ENCODE measurements around the gene CFAP43.
"Not testable (repeated sequence)": the region's sequence is repeated elsewhere in the genome, so short reads cannot be mapped to it uniquely, and the experiment has no call there.

The CFAP43 gene

GRCh38 chr10:104255311-104255981 lies 23.3 kb upstream of the CFAP43 start:
- no peak for DNase-seq

DNA sequence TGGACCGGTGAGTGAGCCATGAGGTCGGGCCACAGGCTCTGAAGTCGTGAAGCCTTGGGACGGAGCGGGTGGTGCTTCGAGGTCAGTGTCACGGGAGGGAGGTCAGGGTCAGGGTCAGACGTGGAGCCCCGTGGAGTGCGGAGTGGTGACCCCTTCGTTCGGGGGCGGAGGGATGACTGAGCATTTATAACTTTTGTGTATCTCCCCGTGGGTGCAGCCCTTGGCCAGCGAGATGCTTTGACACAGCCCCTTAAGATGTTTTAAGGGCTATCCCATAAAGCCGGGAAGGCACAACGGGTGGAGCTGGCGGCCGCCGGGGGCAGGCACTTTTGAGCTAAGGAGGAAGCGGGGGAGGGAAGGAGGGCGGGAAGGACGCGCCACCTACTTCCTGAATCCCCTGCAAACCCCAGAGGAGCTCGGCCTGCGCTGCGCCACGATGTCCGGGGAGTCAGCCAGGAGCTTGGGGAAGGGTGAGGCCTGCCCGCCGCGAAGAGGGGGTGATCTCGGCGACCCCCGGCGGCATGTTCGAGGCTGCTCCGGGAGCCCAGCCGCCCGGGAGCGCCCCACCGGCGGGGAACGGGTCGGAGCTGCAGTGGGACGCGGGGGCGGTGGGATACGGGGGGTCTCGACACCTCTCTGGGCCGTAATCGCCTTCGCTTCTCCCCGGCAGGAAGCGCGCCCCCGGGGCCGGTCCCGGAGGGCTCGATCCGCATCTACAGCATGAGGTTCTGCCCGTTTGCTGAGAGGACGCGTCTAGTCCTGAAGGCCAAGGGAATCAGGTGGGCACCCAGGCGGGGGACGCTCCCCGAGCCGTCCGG lies 22.5 kb upstream of the CFAP43 start, which contains the start of gene GSTO1:
Gene GSTO1, plus strand, starts transcription at position 400 of the 818 bp plus-strand sequence. Its CDS starts 37 bp downstream, at position 437.
- no peak for DNase-seq

DNA sequence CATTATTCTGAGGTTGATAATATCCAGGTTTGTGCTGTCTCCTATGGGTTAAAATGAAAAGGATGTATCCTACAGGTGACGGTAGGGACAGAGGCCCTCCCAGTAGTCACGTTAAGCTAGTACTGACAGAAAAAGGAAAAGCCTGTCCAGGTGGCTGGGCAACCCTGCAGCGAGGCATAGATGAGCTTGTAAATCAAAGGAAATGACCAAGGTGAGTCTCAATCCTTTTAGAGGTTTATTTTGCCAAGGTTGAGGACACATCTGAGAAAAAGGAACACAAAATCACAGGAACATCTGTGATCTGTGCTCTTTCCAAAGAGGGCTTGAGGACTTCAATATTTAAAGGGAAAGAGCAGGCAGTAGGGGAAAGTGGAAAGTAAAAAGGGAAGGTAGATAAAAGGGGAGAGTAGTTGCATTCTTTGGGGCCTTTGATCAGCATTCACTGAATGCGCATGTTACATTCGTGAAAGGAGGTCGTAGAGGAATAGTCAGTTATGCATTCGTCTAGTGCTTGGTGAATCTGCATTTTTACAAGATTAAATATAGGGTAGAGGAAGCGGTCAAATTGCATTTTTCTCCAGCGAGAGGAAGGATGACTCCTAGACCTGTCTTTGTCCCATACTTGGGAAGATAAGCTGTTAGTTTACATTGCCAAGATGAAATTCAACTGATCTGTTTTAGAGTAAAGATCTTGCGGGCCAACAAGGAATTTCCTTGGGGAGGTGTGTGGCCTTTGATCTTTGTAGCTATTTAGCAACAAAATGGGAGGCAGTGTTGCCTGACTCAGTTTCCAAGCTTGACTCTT lies 21.6 kb upstream of the CFAP43 start:
- no peak for DNase-seq

DNA sequence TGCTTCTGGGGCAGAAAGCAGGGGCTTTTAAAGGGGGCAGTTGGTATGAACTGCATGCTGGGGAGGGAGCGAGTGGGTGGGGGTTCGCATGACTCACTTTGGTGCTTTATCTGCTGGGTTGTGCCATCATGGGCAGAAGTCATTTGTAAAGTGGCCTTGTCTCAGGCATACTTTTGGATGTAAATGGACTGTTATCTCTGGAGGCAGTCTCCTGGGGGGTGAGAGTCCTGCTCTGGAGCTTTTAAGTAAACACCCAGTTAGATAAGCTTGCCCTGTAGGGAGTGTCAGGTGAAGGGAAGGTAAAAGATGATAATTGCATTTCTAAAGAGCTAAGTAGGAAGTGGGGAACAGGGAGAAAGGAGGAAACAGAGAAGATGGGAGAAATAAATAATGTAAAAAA lies 20.9 kb upstream of the CFAP43 start:
- DNase-seq, result no peak

DNA sequence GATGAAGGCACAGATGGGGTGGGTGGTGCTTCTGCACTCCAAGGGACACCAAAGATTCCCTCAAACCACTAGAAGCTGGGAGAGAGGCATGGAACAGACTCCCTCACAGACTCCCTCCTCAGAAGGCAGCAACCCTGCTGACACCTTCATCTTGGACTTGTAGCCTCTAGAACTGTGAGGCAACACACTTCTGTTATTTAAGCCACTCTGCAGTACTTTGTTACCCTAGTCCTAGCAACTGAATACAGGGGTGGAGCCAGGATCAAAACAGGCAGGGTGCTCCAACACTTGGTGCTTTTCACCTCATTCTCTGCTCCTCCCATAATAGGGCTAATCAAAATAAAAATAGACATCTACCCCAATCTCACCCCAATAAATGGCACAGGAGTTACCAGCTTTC lies 20.2 kb upstream of the CFAP43 start:
- no peak for DNase-seq

DNA sequence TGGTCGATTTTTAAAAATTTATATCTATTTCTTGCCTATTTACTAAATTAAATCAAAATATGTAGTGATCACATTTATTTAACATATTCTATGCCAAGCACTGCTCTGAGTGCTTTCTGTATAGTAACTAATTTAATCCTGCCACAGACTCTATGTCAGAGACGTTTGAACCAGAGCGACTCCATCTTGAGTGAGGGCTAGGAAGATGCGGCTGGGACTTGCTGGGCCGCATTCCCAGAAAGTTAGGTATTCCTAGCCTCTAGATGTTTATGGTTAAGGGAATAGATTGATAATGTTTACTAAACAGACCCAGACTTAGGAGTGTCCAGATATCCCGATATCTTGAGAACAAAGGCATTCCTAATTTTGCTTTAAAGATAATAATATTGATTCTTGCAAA lies 19.3 kb upstream of the CFAP43 start:
- no peak for DNase-seq

- DNase-seq, result no peak
Observed at GRCh38 chr10:104250371-104250770, 18.2 kb upstream of the CFAP43 start.

- DNase-seq, result not testable (repeated sequence)
Observed at GRCh38 chr10:104248931-104249330, 16.8 kb upstream of the CFAP43 start.

GRCh38 chr10:104247513-104248146 lies 15.5 kb upstream of the CFAP43 start:
- DNase-seq, result no peak

- no peak for DNase-seq
Observed at GRCh38 chr10:104246976-104247375, 14.8 kb upstream of the CFAP43 start.

GRCh38 chr10:104245066-104245632 lies 13.0 kb upstream of the CFAP43 start:
- no peak for DNase-seq

GRCh38 chr10:104243512-104243911 lies 11.3 kb upstream of the CFAP43 start:
- DNase-seq, result no peak

- DNase-seq, result not testable (repeated sequence)
Observed at GRCh38 chr10:104243009-104243408, 10.8 kb upstream of the CFAP43 start.

DNA sequence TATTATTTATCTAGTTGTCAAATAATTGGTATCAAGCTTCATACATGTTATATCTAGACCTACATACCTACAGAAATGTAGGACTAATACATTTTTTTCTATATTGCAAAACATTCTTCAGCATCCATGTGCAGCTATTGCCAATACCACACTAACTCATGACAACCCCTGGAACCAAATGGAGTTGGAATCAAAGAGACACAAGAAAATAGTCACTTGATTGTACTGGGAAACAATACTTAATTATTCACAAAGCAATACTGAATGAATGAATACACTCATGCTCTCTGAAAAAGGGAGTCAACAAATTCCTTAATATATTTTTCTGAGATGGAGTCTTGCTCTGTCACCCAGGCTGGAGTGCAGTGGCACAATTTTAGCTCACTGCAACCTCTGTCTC lies 10.4 kb upstream of the CFAP43 start:
- no peak for DNase-seq

- no peak for DNase-seq
Observed at GRCh38 chr10:104240078-104240477, 7.9 kb upstream of the CFAP43 start.

- DNase-seq, result no peak
Observed at GRCh38 chr10:104235801-104236200, 3.6 kb upstream of the CFAP43 start.

DNA sequence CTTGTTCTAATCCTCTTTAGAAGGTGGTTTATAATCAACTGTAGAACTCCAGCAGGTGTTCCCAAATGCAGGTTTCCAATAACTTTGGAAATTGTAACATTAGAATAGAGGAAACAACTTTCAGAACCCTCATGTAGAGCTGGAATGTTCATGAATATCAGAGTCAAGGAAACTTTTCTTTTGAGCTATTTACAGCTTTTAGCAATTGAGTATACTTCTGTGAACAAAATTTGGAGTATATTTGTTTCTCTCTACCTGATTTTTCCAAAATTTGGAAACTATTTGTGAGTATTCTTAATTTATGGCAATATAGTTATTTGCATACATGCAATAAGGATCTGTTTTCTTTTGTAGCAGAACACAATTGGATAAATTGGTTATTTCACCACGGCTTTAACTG lies 2.8 kb upstream of the CFAP43 start:
- DNase-seq, result no peak

DNA sequence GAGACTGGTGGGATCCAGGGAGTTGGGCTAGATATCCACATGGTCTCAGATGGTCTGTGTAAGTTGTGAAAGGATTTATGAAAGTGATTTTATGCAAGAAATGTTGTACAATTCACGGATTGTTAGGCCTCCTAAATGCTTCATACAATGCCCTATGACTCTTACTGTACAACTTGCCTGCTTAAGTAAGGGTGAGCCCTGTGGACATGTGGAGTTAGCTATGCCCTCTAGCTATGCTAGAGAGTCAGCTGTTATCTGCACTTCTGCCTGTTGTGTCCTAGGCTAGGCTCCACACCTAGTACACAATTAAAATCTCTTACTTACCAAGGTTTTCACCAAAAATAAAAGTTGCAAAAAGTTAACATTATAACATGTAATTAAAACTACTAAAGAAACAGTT lies 1.7 kb upstream of the CFAP43 start:
- DNase-seq, result no peak

DNA sequence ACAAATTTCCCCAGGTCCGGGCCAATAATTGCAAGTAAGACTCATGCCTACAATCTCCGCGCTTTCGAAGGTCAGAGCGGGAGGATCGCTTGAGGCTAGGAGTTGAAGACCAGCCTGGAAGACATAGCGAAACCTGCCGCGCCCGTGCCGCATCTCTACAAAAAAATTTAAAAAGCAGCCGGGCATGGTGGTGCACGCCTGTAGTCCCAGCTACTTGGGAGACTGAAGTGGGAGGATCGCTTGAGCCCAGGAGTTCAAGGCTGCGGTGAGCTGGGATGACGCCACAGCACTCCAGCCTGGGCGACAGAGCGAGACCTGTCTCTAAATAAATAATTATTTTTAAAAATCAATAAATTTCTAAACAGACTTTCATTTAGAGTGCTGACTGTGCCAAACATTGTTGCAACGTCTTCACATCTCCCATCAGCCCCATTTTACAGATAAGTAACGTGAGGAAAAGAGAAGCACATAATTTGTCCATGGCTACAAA lies 494 bp upstream of the CFAP43 start:
- DNase-seq, result no peak

GRCh38 chr10:104230490-104230889 lies 1.7 kb downstream of the CFAP43 start:
- DNase-seq, result no peak

DNA sequence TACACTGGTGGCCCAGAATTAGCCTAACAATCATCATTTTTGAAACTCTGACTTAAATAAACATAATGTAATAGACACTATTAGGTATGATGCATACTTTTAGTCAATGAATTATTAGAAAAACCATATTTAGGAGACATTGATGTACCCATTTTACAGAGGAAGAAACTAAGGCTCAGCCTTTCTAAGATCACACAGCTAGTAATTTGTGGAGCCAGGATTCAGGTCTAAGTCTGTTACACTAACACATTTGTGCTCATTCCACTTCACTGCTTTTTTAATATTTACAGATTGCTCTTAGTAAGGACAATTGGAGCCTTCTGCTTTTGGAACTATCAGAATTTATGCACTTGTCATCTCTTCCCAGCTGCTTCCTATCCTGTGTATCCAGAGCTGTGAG lies 8.9 kb downstream of the CFAP43 start:
- no peak for DNase-seq

DNA sequence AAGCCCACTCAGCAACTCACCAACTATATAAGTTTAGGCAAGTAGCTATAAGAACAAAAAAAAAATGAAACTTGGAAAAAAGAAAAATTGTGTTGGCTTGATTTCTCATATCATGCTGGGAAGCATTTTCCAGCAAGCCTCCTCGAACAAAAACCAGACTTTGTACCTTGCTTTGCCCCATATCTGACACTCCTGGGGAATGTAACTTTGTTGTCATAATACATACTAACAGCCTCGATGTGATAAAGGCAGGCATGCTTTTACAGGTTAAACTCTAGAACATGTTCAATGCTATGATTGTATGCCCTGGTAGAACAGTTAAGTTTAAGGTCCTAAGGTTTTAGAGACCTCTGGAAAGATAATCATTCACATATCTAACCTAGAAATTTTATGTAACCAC lies 11.6 kb downstream of the CFAP43 start:
- no peak for DNase-seq

GRCh38 chr10:104218751-104219150 lies 13.4 kb downstream of the CFAP43 start:
- DNase-seq, result no peak

Measured in NCI-H526 treated with DMSO at 0.1 percent for 48 hours (cell line).